Measurements from ENCODE around the gene RASA2. TPM values are rescaled to one million over a fixed set of nuclear protein-coding genes. Genes with fewer than 3 reads are reported as not detected.

Gene RASA2
- total and polyA plus RNA-seq, 8 donors, result 3.2 to 10.7 (median 5.7) TPM

GRCh38 chr3:141647562-141647915 is 160.7 kb downstream of the RASA2 start:
- whole genome bisulfite sequencing, 2 donors, result 45 to 56% methylated on average over 3 of the region's 3 CpGs
- ATAC-seq (no peak), FAIRE-seq (no peak), DNase-seq (no peak)
- Histone ChIP-seq H3K9me3 (no peaks in the 10 kb centered on the region), H3K27me3 (no peaks in the 10 kb centered on the region), H3K4me3 (no peak overlapping the region), H3K27ac (no peak overlapping the region), H3K36me3 (no peaks in the 10 kb centered on the region), H3K4me1 (no peaks in the 10 kb centered on the region)
- TF ChIP-seq CTCF (IDR thresholded peaks at IDR 0.05), result no peak
- intact Hi-C loops (cut with DNase I), result no loop called here

DNA sequence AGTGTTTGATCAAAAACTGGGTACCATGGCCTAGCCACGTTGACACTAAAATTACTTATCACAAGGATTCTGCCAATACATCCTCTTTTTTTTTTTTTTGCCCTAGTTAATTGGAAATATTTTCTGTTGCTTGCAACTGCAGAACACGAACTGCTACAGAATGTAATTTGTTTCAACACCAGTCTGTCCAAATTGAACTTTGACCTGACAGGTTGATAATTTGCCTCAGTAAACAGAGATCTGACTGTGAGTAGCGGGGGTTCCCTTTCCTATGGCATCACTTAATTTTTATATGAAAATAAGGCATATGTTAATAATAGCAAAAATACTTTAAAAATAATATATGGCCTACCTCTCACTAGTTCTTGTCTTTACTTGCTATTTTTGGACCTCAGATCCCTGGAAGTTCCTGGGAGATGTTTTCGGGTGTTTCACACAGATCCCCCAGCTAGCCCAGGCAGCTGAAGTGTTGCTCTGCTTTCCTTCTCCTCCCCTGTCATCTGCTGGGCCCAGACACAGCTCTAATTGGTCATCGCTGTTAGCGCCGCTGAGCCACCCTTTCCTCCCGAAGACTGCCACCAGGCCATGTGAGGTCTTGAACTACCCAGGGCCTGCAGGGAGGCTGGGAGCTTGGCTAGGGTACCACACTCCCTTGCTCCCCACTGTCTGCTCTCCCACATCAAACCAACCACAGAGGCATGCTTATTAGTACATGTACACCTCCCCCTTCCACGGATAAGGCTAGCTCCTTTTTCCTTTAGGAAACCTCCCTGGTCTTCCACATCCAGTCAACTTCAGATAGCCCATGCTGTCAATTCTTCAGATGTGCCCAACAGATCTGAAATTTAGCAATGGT is 161.5 kb downstream of the RASA2 start:
- FAIRE-seq, result no peak

GRCh38 chr3:141649871-141650270 is 163.0 kb downstream of the RASA2 start:
- no peak for DNase-seq
- no peak for FAIRE-seq
- 30 to 36% methylated on average over 3 of the region's 3 CpGs for WGBS, 2 donors
- Histone ChIP-seq H3K27ac (no peak overlapping the region), H3K4me1 (no peaks in the 10 kb centered on the region), H3K9me3 (no peaks in the 10 kb centered on the region), H3K36me3 (no peaks in the 10 kb centered on the region), H3K27me3 (no peaks in the 10 kb centered on the region), H3K4me3 (no peak overlapping the region)
- intact Hi-C loops (cut with DNase I), result no loop called here
- no peak for TF ChIP-seq CTCF (IDR thresholded peaks at IDR 0.05)
- no peak for ATAC-seq

More for the DNA sequence above, 161.5 kb downstream of the RASA2 start:
- no peaks in the 10 kb centered on the region for H3K36me3 ChIP-seq
- no peak for DNase-seq
- H3K4me1 ChIP-seq, result no peaks in the 10 kb centered on the region
- intact Hi-C loops (cut with DNase I), result no loop called here
- no peak overlapping the region for H3K4me3 ChIP-seq
- H3K27me3 ChIP-seq, result no peaks in the 10 kb centered on the region
- TF ChIP-seq CTCF (IDR thresholded peaks at IDR 0.05), result no peak
- WGBS, 2 donors, result 51 to 63% methylated on average over 9 of the region's 9 CpGs
- no peak overlapping the region for H3K27ac ChIP-seq
- no peaks in the 10 kb centered on the region for H3K9me3 ChIP-seq
- no peak for ATAC-seq

DNA sequence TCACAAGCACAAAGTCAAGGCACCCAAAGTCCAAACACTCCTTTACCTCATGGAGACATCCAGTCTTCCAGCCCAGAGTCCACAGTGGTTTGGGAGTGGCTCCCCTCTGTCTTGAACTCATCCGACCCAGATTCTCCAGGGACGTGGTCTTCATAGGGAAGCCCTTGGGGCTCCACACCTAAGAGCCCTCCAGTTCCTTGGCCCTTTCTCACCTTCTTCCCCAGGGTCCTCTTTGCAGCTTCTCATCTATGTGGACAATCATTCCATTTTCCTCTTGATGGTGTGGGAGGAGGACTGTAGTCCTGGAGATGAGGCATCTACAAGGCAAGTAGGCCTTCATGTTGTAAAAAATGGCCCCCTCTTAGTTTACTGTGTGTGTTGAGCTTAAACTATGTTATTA is 164.0 kb downstream of the RASA2 start:
- H3K4me3 ChIP-seq, result no peak overlapping the region
- no peaks in the 10 kb centered on the region for H3K4me1 ChIP-seq
- H3K36me3 ChIP-seq, result no peaks in the 10 kb centered on the region
- no peak for ATAC-seq
- no peak for DNase-seq
- no peak for TF ChIP-seq CTCF (IDR thresholded peaks at IDR 0.05)
- no peaks in the 10 kb centered on the region for H3K9me3 ChIP-seq
- 91 to 93% methylated on average over 2 of the region's 2 CpGs for WGBS, 2 donors
- H3K27ac ChIP-seq, result no peak overlapping the region
- H3K27me3 ChIP-seq, result no peaks in the 10 kb centered on the region
- intact Hi-C loops (cut with DNase I), result no loop called here
- no peak for FAIRE-seq

- WGBS, 2 donors, result 29 to 36% methylated on average over 2 of the region's 2 CpGs
- no peak for FAIRE-seq
Measured at GRCh38 chr3:141651409-141651808, 164.6 kb downstream of the RASA2 start.

More at GRCh38 chr3:141651409-141651808, 164.6 kb downstream of the RASA2 start:
- TF ChIP-seq CTCF (IDR thresholded peaks at IDR 0.05), result no peak
- H3K27ac ChIP-seq, result no peak overlapping the region
- no peak for ATAC-seq
- H3K36me3 ChIP-seq, result no peaks in the 10 kb centered on the region
- H3K27me3 ChIP-seq, result no peaks in the 10 kb centered on the region
- no peak overlapping the region for H3K4me3 ChIP-seq
- no peaks in the 10 kb centered on the region for H3K9me3 ChIP-seq
- DNase-seq, result no peak
- no peaks in the 10 kb centered on the region for H3K4me1 ChIP-seq
- intact Hi-C loops (cut with DNase I), result no loop called here
